Colonic mucosa (tissue), 4 donors: Measurements from ENCODE around the gene SEL1L3. TPM values are rescaled to one million over a fixed set of nuclear protein-coding genes. Genes with fewer than 3 reads are reported as not detected.
"Not testable (repeated sequence)": the region's sequence is repeated elsewhere in the genome, so short reads cannot be mapped to it uniquely, and the experiment has no call there.

Experiments used
- DNase-seq: peaks from one replicate; pipeline ENCODE4 v3.0.0-alpha.2; 2020
- H3K27ac ChIP-seq: fragments of 200-600 bp; one replicate; pipeline ENCODE4 v1.8.0; 2021
- H3K27me3 ChIP-seq: fragments of 200-600 bp; one replicate; pipeline ENCODE4 v1.8.0; 2021
- H3K36me3 ChIP-seq: fragments of 200-600 bp; one replicate; pipeline ENCODE4 v1.8.0; 2021
- H3K4me1 ChIP-seq: fragments of 200-600 bp; one replicate; pipeline ENCODE4 v1.8.0; 2021; ENCODE audit warnings: mild to moderate bottlenecking
- H3K4me3 ChIP-seq: fragments of 200-600 bp; one replicate; pipeline ENCODE4 v1.8.0; 2021
- H3K9ac ChIP-seq, 2 donors: one replicate each; pipeline ENCODE4 v1.7.0; 2013; ENCODE audit warnings: control low read depth in 2 of 2, low read depth in 2 of 2, low read length in 2 of 2
- H3K9me3 ChIP-seq: fragments of 200-600 bp; one replicate; pipeline ENCODE4 v1.8.0; 2021
- intact Hi-C: fragments of 100-400 bp; cut with DNase I; formaldehyde crosslinking; loops from one replicate; pipeline ENCODE4 v1.14.1; 2022
- total RNA-seq, 2 donors: library from RNA; stranded (reverse); fragmentation: NEBNext Ultra II Directional in 1 of 2; extraction: Animal tissue kit (Norgen Biotek cat#: 25700) in 1 of 2; gene quantifications; one replicate each; pipeline ENCODE4 v1.2.1, GENCODE V29; 2021
- TF ChIP-seq, protein P1 (sequence below): fragments of 200-600 bp; IDR thresholded peaks from one replicate; pipeline ENCODE4 v1.8.0; 2022; ENCODE audit warnings: antibody characterized with exemption, mild to moderate bottlenecking
- donor health status: healthy.
- donor health status: DM: no; HTN: no; CAD: no.
- donor health status: DM: no; HTN: no; CAD: no.

Gene SEL1L3
- total RNA-seq, result 10 to 100 TPM; 88.4 to 96.2 TPM

DNA sequence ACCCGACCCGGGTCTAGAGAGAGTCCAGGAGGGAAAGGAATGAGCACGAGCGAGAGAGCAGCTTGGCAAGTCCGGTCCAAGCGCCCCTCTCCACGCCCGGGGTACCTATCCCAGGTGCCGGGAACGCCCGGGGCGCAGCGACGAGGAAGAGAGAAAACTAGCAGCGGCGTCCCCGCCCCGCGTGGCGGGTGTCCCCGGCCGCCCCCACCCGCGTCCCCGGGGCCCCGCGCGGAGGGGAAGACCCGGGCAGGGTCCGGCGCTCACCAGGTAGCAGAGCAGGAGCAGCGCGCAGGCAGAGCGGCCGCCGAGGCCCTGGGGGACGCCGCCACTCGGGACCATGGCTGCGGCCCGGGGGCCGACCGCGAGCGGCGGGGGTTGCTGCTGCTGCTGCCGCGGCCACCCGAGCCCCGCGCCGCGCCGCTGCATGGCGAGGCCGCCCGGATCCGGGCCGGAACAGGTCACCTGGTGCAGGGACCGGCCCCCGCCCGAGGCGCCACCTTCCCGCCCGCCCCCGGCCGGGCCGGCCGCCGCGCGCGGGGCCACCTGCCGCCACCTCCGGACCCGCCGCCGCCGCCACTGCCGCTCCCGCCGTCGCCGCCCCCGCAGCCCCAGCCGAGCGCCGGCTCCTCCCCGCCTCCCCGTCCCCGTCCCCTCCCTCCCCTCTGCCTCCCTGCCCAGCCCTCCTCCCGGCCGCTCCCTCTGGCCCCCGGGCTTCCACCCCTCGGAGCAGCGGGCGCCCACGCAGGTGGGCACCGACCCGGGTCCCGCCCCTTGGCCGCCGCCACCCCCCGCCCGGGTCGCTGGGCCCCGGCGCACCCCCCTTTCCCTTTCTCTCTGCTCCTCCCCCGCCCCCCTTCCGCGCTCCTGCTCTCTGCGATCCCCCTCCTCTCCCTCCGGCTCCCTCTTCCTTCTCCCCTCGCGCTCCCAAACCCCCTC lies at the start of gene SEL1L3:
TSS of gene SEL1L3 (minus strand) at position 578 of the 936 bp plus-strand sequence. CDS start at position 426, 152 bp downstream.
- peak within 1 kb of the TSS; percentile 88 for H3K4me3 ChIP-seq
- DNase-seq, result peak; percentile 61

DNA sequence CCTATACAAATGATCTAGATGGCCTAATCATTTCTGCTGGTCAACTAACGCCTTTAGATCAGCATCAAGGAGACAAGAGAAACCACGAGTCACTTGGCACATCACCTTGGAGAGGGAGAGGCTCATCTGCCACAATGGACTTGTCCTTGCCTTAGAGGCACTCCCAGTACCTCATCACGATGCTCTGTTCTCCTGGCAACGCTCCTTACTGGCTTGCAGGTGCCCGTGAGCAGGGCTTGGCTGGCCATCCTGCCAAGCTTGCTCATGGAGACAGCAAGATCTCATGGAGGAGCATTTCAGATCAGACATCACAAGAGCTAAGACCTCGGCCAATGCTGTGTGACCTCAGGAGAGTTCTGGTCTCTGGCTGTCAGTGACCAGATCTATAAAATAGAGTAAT lies 48.6 kb upstream of the SEL1L3 start:
- H3K9ac ChIP-seq, result no peak overlapping the region
- no peaks in the 10 kb centered on the region for H3K27me3 ChIP-seq
- H3K4me3 ChIP-seq, result no peak overlapping the region
- intact Hi-C loops, result loop anchor here (10.0 kb wide), 1 partner anchor 47 kb away; the partner anchor contains the start of gene SEL1L3
- TF ChIP-seq, protein P1, sequence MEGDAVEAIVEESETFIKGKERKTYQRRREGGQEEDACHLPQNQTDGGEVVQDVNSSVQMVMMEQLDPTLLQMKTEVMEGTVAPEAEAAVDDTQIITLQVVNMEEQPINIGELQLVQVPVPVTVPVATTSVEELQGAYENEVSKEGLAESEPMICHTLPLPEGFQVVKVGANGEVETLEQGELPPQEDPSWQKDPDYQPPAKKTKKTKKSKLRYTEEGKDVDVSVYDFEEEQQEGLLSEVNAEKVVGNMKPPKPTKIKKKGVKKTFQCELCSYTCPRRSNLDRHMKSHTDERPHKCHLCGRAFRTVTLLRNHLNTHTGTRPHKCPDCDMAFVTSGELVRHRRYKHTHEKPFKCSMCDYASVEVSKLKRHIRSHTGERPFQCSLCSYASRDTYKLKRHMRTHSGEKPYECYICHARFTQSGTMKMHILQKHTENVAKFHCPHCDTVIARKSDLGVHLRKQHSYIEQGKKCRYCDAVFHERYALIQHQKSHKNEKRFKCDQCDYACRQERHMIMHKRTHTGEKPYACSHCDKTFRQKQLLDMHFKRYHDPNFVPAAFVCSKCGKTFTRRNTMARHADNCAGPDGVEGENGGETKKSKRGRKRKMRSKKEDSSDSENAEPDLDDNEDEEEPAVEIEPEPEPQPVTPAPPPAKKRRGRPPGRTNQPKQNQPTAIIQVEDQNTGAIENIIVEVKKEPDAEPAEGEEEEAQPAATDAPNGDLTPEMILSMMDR, result no peak
- no peaks in the 10 kb centered on the region for H3K9me3 ChIP-seq
- H3K27ac ChIP-seq, result no peak overlapping the region
- DNase-seq, result no peak
- no peaks in the 10 kb centered on the region for H3K4me1 ChIP-seq
- H3K36me3 ChIP-seq, result no peaks in the 10 kb centered on the region

More for the DNA sequence above, at the start of gene SEL1L3:
- intact Hi-C loops, result loop anchor here (10.0 kb wide), 1 partner anchor 52 kb away; the partner anchor contains the start of gene SMIM20
- peak within 1 kb of the TSS; percentile 72 to 78 for H3K9ac ChIP-seq
- TF ChIP-seq, protein P1, result no peak
- no peaks in the 10 kb centered on the region for H3K9me3 ChIP-seq
- H3K36me3 ChIP-seq, result no peaks in the 10 kb centered on the region
- peaks cover 10% of the 10 kb centered on the region for H3K4me1 ChIP-seq
- H3K27ac ChIP-seq, result peak within 1 kb of the TSS; percentile 91
- no peaks in the 10 kb centered on the region for H3K27me3 ChIP-seq

DNA sequence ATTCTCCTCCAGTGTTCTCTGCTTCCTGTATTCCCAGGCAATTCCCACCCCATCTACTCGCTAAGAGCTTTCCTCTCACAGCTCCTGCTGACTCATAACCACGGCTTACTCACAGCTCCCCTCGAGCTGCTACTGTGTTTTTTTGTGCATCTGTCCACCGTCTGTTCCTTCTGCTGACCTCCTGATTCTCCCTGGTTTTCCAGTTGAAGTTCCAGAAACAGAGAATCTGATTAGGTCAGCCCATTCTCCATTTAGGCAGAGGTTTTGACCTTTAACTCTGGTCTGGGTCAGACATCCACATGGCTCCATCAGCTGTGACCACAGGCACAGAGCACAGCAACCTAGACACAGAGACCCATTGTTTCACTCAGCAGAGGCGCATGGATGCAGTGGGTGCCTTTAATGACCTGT lies 45.7 kb upstream of the SEL1L3 start:
- no peaks in the 10 kb centered on the region for H3K36me3 ChIP-seq
- H3K4me3 ChIP-seq, result no peak overlapping the region
- no peaks in the 10 kb centered on the region for H3K27me3 ChIP-seq
- H3K4me1 ChIP-seq, result no peaks in the 10 kb centered on the region
- intact Hi-C loops, result no loop called here
- H3K9me3 ChIP-seq, result no peaks in the 10 kb centered on the region
- TF ChIP-seq, protein P1, result no peak
- H3K27ac ChIP-seq, result no peak overlapping the region
- DNase-seq, result no peak
- H3K9ac ChIP-seq, result no peak overlapping the region

DNA sequence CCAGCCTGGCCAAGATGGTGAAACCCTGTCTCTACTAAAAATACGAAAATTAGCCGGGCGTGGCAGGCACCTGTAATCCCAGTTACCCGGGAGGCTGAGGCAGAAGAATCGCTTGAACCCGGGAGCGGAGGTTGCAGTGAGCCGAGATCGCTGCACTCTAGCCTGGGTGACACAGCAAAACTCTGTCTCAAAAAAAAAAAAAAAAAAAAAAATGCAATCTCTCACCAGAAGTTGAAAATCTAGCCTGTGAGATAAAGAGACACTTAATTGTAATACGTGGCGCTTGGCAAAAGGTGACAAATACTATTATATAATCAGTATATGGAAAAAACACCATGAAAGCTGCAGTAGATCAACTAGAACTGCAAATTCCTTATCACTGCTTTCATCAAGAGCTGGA lies 43.3 kb upstream of the SEL1L3 start:
- H3K27me3 ChIP-seq, H3K4me3 ChIP-seq, DNase-seq, H3K36me3 ChIP-seq, H3K9me3 ChIP-seq, H3K4me1 ChIP-seq, intact Hi-C loops, H3K27ac ChIP-seq, H3K9ac ChIP-seq: not testable (repeated sequence)

DNA sequence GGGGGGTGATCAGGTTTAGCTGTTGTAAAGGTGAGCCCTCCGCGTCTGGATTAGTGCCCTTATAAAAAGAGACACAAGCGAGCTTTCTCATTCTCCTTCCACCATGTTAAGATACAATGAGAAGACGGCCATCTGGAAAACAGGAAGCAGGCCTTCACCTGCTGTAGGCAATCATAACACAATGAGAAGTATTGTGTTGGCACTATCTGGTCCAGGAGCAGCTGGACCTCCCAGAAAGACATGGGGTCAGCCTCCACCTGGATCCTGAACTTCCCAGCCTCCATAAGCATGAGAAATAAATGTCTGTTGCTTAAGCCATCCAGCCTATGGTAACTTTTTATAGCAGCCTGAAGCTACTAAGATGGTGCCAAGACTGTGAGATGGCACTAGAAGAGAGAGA lies 42.6 kb upstream of the SEL1L3 start:
- Histone ChIP-seq H3K9me3 (no peaks in the 10 kb centered on the region), H3K27me3 (no peaks in the 10 kb centered on the region), H3K4me1 (no peaks in the 10 kb centered on the region), H3K9ac (no peak overlapping the region), H3K27ac (no peak overlapping the region), H3K4me3 (no peak overlapping the region), H3K36me3 (no peaks in the 10 kb centered on the region)
- TF ChIP-seq, protein P1, result no peak
- intact Hi-C loops, result no loop called here
- no peak for DNase-seq

DNA sequence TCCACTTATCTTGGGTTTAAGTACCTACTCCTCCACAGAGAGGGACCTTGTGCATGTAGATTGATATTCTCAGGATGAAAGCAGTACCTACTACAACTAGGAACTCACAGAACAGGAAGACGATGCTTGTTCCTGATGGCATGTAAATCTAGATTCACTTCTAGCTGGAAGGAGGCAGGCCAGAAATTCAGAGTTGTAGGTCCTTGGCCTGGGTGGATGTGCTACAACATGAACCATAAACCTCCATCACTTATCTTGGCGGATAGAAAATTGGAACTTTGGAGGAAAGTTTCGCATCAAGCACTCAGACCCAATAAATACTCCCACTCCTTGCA lies 41.9 kb upstream of the SEL1L3 start:
- TF ChIP-seq, protein P1, result no peak
- Histone ChIP-seq H3K27me3 (no peaks in the 10 kb centered on the region), H3K27ac (no peak overlapping the region), H3K9ac (no peak overlapping the region), H3K4me3 (no peak overlapping the region), H3K36me3 (no peaks in the 10 kb centered on the region), H3K9me3 (no peaks in the 10 kb centered on the region), H3K4me1 (no peaks in the 10 kb centered on the region)
- no peak for DNase-seq
- intact Hi-C loops, result no loop called here
